ENCODE data around the gene CDK17. TPM values are rescaled to one million over a fixed set of nuclear protein-coding genes. Genes with fewer than 3 reads are reported as not detected.

The CDK17 gene
- total RNA-seq, 1 donor from 2014 or later, result 72.4 TPM

DNA sequence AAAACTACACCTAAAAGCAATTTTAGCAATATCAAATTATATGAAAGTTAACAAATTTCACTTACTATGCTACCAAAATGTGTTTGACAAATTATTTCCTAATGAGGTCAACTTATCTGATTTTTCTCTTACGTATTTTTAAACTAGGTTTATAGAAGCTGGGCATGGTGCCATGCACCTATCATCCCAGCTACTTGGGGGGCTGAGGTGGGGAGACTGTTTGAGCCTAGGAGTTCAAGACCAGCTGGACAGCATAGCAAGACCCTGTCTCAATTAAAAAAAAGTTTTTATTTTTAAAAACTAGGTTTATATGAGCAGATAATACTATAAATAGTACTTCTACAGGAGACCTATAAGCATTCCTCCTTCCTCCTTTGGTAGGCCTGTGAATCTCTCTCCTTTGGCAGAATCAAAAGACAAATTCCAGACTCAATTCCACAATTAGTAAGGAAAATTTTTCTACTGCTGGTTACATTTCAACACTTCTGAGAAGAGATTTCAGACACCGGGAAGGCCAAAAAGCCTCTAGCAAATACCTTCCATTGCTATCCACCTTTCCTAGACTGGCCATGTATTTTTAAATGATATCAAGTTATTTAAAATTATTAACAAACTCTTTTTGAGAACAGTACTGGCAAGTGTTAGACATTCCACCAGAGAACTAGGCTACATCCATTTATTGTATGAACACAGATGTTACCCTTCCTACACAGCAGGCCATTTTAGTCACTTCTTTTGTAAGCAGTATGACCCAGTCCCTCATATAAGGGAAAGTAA is 34.4 kb downstream of the CDK17 start:
- no peak for DNase-seq (ENCODE audit: extremely low spot score in 2 of 2)
- H3K27ac ChIP-seq, result no peak overlapping the region

DNA sequence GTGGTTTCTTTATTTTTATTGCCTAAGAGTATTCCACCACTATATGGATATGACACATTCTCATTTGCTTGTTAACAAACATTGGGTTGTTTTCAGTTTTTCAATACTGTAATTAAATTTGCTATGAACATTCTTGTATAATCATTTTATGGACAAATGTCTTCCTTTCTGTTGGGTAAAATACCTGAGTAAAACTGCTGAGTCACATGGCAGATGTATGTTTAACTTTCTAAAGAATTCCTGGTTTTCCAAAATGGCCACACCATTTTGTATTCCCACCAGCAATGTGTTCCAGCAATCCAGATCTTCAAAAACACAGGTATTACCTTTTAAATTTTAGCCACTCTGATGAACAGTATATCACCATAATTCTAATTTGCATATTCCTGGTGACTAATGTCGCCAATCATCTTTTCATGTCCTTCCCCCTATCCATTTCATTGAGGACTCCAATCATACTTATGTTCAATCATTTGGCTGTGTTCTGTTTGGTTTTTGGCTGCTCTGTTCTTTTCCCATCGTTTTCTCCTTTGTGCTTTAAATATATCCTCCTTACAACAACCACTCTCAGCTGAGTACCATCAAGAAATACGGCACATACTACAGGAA is 36.0 kb downstream of the CDK17 start:
- Histone ChIP-seq H3K4me3 (no peak overlapping the region), H3K4me1 (peaks cover 44% of the 10 kb centered on the region), H3K27me3 (no peaks in the 10 kb centered on the region), H3K36me3 (no peaks in the 10 kb centered on the region), H3K27ac (no peak overlapping the region), H3K9me3 (no peaks in the 10 kb centered on the region)
- intact Hi-C loops (cut with DNase I), result no loop called here
- no peak for DNase-seq (ENCODE audit: extremely low spot score in 2 of 2)
- TF ChIP-seq POLR2A (IDR thresholded peaks at IDR 0.05) (no peak), POLR2AphosphoS5 (IDR thresholded peaks at IDR 0.05; ENCODE audit: insufficient read depth in 1 of 2, low read depth in 1 of 2) (no peak)
- TF ChIP-seq, protein P1, sequence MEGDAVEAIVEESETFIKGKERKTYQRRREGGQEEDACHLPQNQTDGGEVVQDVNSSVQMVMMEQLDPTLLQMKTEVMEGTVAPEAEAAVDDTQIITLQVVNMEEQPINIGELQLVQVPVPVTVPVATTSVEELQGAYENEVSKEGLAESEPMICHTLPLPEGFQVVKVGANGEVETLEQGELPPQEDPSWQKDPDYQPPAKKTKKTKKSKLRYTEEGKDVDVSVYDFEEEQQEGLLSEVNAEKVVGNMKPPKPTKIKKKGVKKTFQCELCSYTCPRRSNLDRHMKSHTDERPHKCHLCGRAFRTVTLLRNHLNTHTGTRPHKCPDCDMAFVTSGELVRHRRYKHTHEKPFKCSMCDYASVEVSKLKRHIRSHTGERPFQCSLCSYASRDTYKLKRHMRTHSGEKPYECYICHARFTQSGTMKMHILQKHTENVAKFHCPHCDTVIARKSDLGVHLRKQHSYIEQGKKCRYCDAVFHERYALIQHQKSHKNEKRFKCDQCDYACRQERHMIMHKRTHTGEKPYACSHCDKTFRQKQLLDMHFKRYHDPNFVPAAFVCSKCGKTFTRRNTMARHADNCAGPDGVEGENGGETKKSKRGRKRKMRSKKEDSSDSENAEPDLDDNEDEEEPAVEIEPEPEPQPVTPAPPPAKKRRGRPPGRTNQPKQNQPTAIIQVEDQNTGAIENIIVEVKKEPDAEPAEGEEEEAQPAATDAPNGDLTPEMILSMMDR (IDR thresholded peaks at IDR 0.05), result no peak

More for the DNA sequence above, 34.4 kb downstream of the CDK17 start:
- intact Hi-C loops (cut with DNase I), result no loop called here
- TF ChIP-seq, protein P1 (IDR thresholded peaks at IDR 0.05), result no peak
- no peak for TF ChIP-seq POLR2AphosphoS5 (IDR thresholded peaks at IDR 0.05; ENCODE audit: insufficient read depth in 1 of 2, low read depth in 1 of 2)
- TF ChIP-seq POLR2A (IDR thresholded peaks at IDR 0.05), result no peak
- no peaks in the 10 kb centered on the region for H3K36me3 ChIP-seq
- no peak overlapping the region for H3K4me3 ChIP-seq
- H3K4me1 ChIP-seq, result peaks cover 46% of the 10 kb centered on the region
- H3K27me3 ChIP-seq, result no peaks in the 10 kb centered on the region
- H3K9me3 ChIP-seq, result no peaks in the 10 kb centered on the region

DNA sequence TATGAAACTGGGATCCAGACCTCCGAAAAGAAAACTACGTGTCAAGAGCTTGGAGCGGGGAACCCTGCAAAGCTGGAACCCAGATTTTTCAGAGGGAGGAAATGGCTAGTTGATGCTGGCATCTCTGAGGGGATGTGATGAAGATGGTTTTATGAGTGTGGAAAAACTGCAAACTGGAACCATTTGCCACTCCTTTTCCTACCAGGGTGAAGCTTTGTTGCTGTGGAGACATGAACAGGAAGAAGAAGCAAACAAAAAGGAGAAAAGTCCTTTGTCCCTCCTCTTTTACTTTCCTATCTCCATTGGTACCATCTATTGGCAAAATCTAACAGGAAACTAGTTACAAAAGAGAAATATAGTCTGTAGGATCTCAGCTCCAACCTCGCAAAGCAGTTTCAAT is 39.2 kb downstream of the CDK17 start:
- peaks cover 33% of the 10 kb centered on the region for H3K4me1 ChIP-seq
- H3K36me3 ChIP-seq, result no peaks in the 10 kb centered on the region
- intact Hi-C loops (cut with DNase I), result no loop called here
- TF ChIP-seq, protein P1 (IDR thresholded peaks at IDR 0.05), result no peak
- TF ChIP-seq POLR2AphosphoS5 (IDR thresholded peaks at IDR 0.05; ENCODE audit: insufficient read depth in 1 of 2, low read depth in 1 of 2) (no peak), POLR2A (IDR thresholded peaks at IDR 0.05) (no peak)
- H3K4me3 ChIP-seq, result no peak overlapping the region
- no peaks in the 10 kb centered on the region for H3K27me3 ChIP-seq
- no peaks in the 10 kb centered on the region for H3K9me3 ChIP-seq
- DNase-seq (ENCODE audit: extremely low spot score in 2 of 2), result no peak
- no peak overlapping the region for H3K27ac ChIP-seq

DNA sequence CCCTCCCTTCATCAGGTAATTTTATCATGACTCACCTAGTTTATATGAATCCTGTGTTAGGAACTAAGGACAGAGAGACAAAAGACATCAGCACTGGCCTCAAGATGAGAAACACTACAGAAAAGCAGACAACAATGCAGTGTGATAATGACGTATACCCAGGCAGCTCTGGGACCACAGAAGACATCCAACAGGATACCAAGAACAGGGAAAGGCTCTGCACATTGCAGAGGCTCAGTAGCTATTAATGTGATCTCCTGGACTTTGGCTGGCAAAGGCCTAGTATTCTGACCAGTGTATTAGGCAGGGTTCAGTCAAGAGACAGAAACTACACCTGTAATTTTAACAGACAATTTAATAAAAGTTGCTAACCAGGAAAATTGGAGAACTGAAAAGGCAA is 39.7 kb downstream of the CDK17 start:
- H3K36me3 ChIP-seq, result no peaks in the 10 kb centered on the region
- no peak for DNase-seq (ENCODE audit: extremely low spot score in 2 of 2)
- peaks cover 28% of the 10 kb centered on the region for H3K4me1 ChIP-seq
- H3K9me3 ChIP-seq, result no peaks in the 10 kb centered on the region
- intact Hi-C loops (cut with DNase I), result no loop called here
- no peak overlapping the region for H3K4me3 ChIP-seq
- TF ChIP-seq POLR2A (IDR thresholded peaks at IDR 0.05) (no peak), POLR2AphosphoS5 (IDR thresholded peaks at IDR 0.05; ENCODE audit: insufficient read depth in 1 of 2, low read depth in 1 of 2) (no peak)
- TF ChIP-seq, protein P1 (IDR thresholded peaks at IDR 0.05), result no peak
- no peaks in the 10 kb centered on the region for H3K27me3 ChIP-seq
- no peak overlapping the region for H3K27ac ChIP-seq

DNA sequence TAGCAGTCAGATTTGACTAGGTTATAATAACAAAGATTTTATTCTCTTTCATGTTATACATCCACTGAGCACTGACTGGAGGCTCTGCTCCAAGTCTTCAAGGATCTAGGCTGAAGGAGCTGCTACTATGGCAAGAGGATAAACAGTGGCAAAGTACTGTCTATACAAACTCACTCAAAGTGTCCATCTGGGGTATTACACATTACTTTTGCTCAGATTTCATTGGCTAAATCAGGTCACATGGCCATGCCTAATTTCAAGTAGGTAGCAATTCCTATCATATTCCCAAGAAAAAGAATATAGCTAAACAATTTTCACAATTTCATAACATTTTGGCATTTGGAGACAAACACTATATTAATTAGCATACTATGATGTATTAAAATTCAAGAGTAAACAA is 40.9 kb downstream of the CDK17 start:
- Histone ChIP-seq H3K9me3 (no peaks in the 10 kb centered on the region), H3K36me3 (no peaks in the 10 kb centered on the region), H3K27me3 (no peaks in the 10 kb centered on the region), H3K27ac (no peak overlapping the region), H3K4me1 (peaks cover 34% of the 10 kb centered on the region), H3K4me3 (no peak overlapping the region)
- no peak for DNase-seq (ENCODE audit: extremely low spot score in 2 of 2)
- intact Hi-C loops (cut with DNase I), result no loop called here
- TF ChIP-seq POLR2AphosphoS5 (IDR thresholded peaks at IDR 0.05; ENCODE audit: insufficient read depth in 1 of 2, low read depth in 1 of 2), result no peak
